Measurements from ENCODE around the gene GPATCH2L. TPM values are rescaled to one million over a fixed set of nuclear protein-coding genes. Genes with fewer than 3 reads are reported as not detected.

The GPATCH2L gene
- polyA plus RNA-seq, 3 donors: 10.6 to 28.3 (median 13.8) TPM

- TF ChIP-seq, protein P1, sequence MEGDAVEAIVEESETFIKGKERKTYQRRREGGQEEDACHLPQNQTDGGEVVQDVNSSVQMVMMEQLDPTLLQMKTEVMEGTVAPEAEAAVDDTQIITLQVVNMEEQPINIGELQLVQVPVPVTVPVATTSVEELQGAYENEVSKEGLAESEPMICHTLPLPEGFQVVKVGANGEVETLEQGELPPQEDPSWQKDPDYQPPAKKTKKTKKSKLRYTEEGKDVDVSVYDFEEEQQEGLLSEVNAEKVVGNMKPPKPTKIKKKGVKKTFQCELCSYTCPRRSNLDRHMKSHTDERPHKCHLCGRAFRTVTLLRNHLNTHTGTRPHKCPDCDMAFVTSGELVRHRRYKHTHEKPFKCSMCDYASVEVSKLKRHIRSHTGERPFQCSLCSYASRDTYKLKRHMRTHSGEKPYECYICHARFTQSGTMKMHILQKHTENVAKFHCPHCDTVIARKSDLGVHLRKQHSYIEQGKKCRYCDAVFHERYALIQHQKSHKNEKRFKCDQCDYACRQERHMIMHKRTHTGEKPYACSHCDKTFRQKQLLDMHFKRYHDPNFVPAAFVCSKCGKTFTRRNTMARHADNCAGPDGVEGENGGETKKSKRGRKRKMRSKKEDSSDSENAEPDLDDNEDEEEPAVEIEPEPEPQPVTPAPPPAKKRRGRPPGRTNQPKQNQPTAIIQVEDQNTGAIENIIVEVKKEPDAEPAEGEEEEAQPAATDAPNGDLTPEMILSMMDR (IDR thresholded peaks at IDR 0.05): no peak
- peaks cover 3 to 19% (median 9%) of the 10 kb centered on the region in 7 donors for H3K9me3 Mint-ChIP-seq
- Histone ChIP-seq H3K9ac (ENCODE audit: insufficient read depth, low read length, poor library complexity, severe bottlenecking) (no peak overlapping the region), H3K27me3 (ENCODE audit: control insufficient read depth in 2 of 2, insufficient read depth in 2 of 2, low read length in 2 of 2) (no peaks in the 10 kb centered on the region), H3K4me3 (replicated peaks in 1 of 3; ENCODE audit: low read depth in 2 of 3, low read length in 3 of 3) (no peak overlapping the region), H3K4me2 (replicated peaks; ENCODE audit: extremely low read depth, low read length, poor library complexity, severe bottlenecking) (no peak overlapping the region), H4K20me1 (ENCODE audit: insufficient read depth, low read length) (no peaks in the 10 kb centered on the region), H3K79me2 (ENCODE audit: insufficient read depth, low read length) (no peaks in the 10 kb centered on the region), H2AFZ (ENCODE audit: insufficient read depth, low read depth, low read length, poor library complexity, severe bottlenecking) (no peak overlapping the region), H3K27ac (ENCODE audit: low read depth in 1 of 2, low read length in 2 of 2) (no peak overlapping the region), H3K4me1 (ENCODE audit: control insufficient read depth in 1 of 2, insufficient read depth in 2 of 2, low read length in 2 of 2) (no peaks in the 10 kb centered on the region), H3K36me3 (replicated peaks in 1 of 2; ENCODE audit: control insufficient read depth in 1 of 2, insufficient read depth in 2 of 2, low read length in 2 of 2) (no peaks in the 10 kb centered on the region), H3K9me3 (replicated peaks in 1 of 2; ENCODE audit: control insufficient read depth in 1 of 2, insufficient read depth in 1 of 2, low read length in 2 of 2) (peaks cover 0 to 3% of the 10 kb centered on the region in 2 donors)
- no peak overlapping the region for H3K27ac Mint-ChIP-seq
- no peaks in the 10 kb centered on the region for H3K4me1 Mint-ChIP-seq
- peaks cover 0 to 8% (median 3%) of the 10 kb centered on the region in 3 donors for H3K27me3 Mint-ChIP-seq (ENCODE audit: low read depth in 3 of 3)
- no peak overlapping the region for H3K4me3 Mint-ChIP-seq
- no peak for DNase-seq
- WGBS (ENCODE audit: insufficient coverage): no CpG with 5 or more reads among the region's 3 CpGs
- intact Hi-C loops (cut with micrococcal nuclease): no loop called here
- H3K36me3 Mint-ChIP-seq: no peaks in the 10 kb centered on the region
These were observed 100.7 kb downstream of the GPATCH2L start for GRCh38 chr14:76252471-76252870.

DNA sequence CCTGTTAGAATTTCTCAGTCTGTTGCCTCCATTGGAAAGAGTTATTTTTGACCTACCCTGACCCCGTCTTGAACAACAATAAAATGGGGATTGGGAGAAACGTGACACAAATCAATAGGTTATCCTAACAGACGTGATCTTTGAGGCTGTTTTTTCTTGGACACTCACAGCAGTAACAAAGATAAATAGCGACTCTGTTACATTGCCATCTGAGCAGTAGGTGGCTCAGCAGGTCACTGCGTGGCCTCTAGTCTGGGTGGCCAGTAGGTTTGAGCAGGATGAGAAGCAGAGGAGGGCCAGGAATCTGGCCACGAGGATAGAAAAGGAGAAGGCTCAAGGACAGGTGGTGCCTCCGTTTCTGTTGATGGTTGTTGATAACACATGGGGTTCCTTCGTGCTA is 101.4 kb downstream of the GPATCH2L start:
- Histone ChIP-seq H3K9me3 (replicated peaks in 1 of 2; ENCODE audit: control insufficient read depth in 1 of 2, insufficient read depth in 1 of 2, low read length in 2 of 2) (peaks cover 0 to 3% of the 10 kb centered on the region in 2 donors), H4K20me1 (ENCODE audit: insufficient read depth, low read length) (no peaks in the 10 kb centered on the region), H3K27ac (ENCODE audit: low read depth in 1 of 2, low read length in 2 of 2) (no peak overlapping the region), H3K36me3 (replicated peaks in 1 of 2; ENCODE audit: control insufficient read depth in 1 of 2, insufficient read depth in 2 of 2, low read length in 2 of 2) (no peaks in the 10 kb centered on the region), H2AFZ (ENCODE audit: insufficient read depth, low read depth, low read length, poor library complexity, severe bottlenecking) (no peak overlapping the region), H3K4me1 (ENCODE audit: control insufficient read depth in 1 of 2, insufficient read depth in 2 of 2, low read length in 2 of 2) (no peaks in the 10 kb centered on the region), H3K4me3 (replicated peaks in 1 of 3; ENCODE audit: low read depth in 2 of 3, low read length in 3 of 3) (no peak overlapping the region), H3K4me2 (replicated peaks; ENCODE audit: extremely low read depth, low read length, poor library complexity, severe bottlenecking) (no peak overlapping the region), H3K9ac (ENCODE audit: insufficient read depth, low read length, poor library complexity, severe bottlenecking) (no peak overlapping the region), H3K79me2 (ENCODE audit: insufficient read depth, low read length) (no peaks in the 10 kb centered on the region), H3K27me3 (ENCODE audit: control insufficient read depth in 2 of 2, insufficient read depth in 2 of 2, low read length in 2 of 2) (no peaks in the 10 kb centered on the region)
- no peak for DNase-seq
- Mint-ChIP-seq H3K27me3 (ENCODE audit: low read depth in 3 of 3) (peaks cover 0 to 8% (median 3%) of the 10 kb centered on the region in 3 donors), H3K4me3 (no peak overlapping the region), H3K9me3 (peaks cover 5 to 19% (median 9%) of the 10 kb centered on the region in 7 donors), H3K4me1 (no peaks in the 10 kb centered on the region), H3K36me3 (no peaks in the 10 kb centered on the region), H3K27ac (no peak overlapping the region)
- WGBS (ENCODE audit: insufficient coverage): 93% methylated on average over 4 of the region's 8 CpGs
- TF ChIP-seq, protein P1 (IDR thresholded peaks at IDR 0.05): no peak
- intact Hi-C loops (cut with micrococcal nuclease): no loop called here

All from CD14-positive monocyte (primary cell).